ENCODE data around the gene TMEM44. TPM values are rescaled to one million over a fixed set of nuclear protein-coding genes. Genes with fewer than 3 reads are reported as not detected.

TMEM44 gene
- total and polyA plus RNA-seq, 11 donors, result 3.8 to 8.5 (median 4.7) TPM

DNA sequence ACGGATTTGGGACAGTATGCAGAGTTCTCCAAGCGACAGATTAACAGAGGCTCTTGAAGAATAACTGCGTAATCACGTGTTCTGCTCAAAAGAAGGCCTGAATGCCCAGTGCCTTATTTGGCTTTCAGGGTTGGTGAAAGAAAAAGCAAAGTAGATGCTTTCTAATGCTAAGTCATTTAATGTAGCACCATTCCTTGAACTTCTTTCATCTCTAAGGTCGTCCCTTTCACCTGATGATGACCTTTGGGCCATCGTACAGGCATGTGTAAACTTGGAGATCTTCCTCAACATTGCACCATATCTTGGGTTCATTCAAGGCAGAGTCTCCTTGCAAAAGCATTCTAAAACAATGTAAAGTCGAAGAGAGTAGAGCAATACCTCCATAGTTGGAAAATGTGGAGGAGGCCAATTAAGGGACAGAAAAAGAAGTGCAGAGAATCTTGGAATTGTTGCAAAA, 48.9 kb downstream of the TMEM44 start:
- H3K9me3 ChIP-seq, result no peaks in the 10 kb centered on the region
- DNase-seq, result no peak
- 15 to 28% (median 21%) methylated on average over 7 of the region's 7 CpGs for WGBS, 4 donors
- no peak for ATAC-seq
- H3K36me3 ChIP-seq, result peaks cover 0 to 22% (median 4%) of the 10 kb centered on the region in 9 donors
- peak overlapping the region; percentile 48 to 95 (median 74) for H3K4me3 ChIP-seq
- TF ChIP-seq, protein P1, sequence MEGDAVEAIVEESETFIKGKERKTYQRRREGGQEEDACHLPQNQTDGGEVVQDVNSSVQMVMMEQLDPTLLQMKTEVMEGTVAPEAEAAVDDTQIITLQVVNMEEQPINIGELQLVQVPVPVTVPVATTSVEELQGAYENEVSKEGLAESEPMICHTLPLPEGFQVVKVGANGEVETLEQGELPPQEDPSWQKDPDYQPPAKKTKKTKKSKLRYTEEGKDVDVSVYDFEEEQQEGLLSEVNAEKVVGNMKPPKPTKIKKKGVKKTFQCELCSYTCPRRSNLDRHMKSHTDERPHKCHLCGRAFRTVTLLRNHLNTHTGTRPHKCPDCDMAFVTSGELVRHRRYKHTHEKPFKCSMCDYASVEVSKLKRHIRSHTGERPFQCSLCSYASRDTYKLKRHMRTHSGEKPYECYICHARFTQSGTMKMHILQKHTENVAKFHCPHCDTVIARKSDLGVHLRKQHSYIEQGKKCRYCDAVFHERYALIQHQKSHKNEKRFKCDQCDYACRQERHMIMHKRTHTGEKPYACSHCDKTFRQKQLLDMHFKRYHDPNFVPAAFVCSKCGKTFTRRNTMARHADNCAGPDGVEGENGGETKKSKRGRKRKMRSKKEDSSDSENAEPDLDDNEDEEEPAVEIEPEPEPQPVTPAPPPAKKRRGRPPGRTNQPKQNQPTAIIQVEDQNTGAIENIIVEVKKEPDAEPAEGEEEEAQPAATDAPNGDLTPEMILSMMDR (IDR thresholded peaks at IDR 0.05), result no peak
- no peak for TF ChIP-seq POLR2A (IDR thresholded peaks at IDR 0.05)
- H3K27ac ChIP-seq, result peak overlapping the region; percentile 84 to 100 (median 94)
- H3K27me3 ChIP-seq, result no peaks in the 10 kb centered on the region
- H3K4me1 ChIP-seq, result peaks cover 0 to 56% (median 22%) of the 10 kb centered on the region in 12 donors
- intact Hi-C loops (cut with DNase I), result loop anchor here in 1 of 10 donors (10.0 kb wide), 1 partner anchor 250 kb away; no protein-coding TSS in a partner anchor

DNA sequence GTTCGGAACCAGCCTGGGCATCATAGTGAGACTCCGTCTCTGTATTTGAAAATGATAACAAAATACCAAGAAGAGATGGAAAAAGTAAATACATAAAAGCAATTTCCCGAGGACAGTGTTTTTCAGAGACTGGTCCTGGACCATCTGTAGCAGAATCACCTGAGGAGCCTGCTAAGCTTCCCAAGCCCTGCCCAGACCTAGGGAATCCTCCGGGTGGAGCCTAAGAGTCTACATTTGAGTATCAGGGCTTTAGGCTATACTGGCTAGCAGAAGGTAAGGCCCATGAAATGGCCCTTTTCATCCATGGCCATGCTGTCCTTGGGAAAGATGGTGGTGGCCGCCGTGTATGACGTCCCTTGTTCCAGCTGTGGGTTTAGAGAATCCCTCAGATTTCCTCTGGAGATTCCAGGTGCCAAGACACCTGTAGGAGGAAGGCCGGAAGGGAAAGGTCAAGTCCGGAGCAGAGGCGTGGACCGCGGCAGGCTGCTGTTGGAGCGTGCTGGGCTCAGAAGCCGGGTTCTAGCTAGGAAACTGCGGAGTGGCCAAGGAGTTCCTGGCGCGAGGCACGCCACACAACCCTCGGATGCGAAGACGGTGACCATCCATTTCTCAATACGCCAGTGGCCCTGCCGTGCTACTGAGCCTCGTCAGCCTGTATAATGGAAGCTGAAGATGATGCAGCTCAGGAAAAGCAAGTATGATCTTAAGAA, 50.9 kb downstream of the TMEM44 start:
- no peak for DNase-seq
- Histone ChIP-seq H3K27ac (peak overlapping the region in 5 of 12 donors; percentile 14 to 96 (median 94)), H3K4me3 (no peak overlapping the region), H3K9me3 (no peaks in the 10 kb centered on the region), H3K4me1 (peaks cover 0 to 62% (median 25%) of the 10 kb centered on the region in 12 donors), H3K36me3 (peaks cover 0 to 5% (median 0%) of the 10 kb centered on the region in 9 donors), H3K27me3 (no peaks in the 10 kb centered on the region)
- ATAC-seq, result no peak
- intact Hi-C loops (cut with DNase I), result loop anchor here in 1 of 10 donors (10.0 kb wide), 1 partner anchor 248 kb away; no protein-coding TSS in a partner anchor
- no peak for TF ChIP-seq POLR2A (IDR thresholded peaks at IDR 0.05)
- TF ChIP-seq, protein P1 (IDR thresholded peaks at IDR 0.05), result no peak
- 96 to 97% (median 96%) methylated on average over 24 of the region's 24 CpGs for WGBS, 4 donors

DNA sequence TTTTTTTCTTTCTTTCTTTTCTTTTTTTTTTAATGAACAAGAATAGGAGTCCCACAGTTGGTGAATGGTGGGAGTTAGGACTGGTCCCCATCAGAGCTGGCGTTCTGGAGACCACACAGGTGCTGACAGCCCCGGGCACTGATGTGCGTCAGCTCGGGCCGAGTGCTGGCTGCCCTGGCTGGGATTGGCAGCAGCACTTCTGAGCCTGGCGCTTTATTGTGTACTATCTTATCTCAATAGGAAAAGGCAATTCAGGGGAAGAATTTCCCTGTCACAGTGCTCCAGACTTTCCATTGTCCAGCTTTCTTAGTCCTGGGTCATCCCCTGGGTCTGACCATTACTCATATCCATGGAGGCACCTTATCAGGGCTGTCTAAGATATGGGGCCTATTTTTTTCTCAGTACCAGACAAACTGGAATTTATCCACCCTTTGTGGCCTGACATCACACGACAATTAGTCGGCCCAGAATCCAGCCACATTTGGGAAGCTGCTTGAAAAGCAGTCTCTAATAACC, 54.1 kb downstream of the TMEM44 start:
- H3K36me3 ChIP-seq, result no peaks in the 10 kb centered on the region
- DNase-seq (peak; percentile 66 to 85 (median 81)), ATAC-seq (peak; percentile 76 to 93 (median 89))
- no peaks in the 10 kb centered on the region for H3K27me3 ChIP-seq
- intact Hi-C loops (cut with DNase I), result loop anchor here in 3 of 10 donors (2.0 to 5.0 kb wide), 3 partner anchors 92 to 107 kb away; partner anchors contain the start of gene ATP13A3 (in 1 of the 3)
- no peak overlapping the region for H3K4me3 ChIP-seq
- WGBS, 4 donors, result 18 to 24% (median 23%) methylated on average over 8 of the region's 8 CpGs
- TF ChIP-seq, protein P1 (IDR thresholded peaks at IDR 0.05), result no peak
- TF ChIP-seq POLR2A (IDR thresholded peaks at IDR 0.05), result no peak
- H3K27ac ChIP-seq, result peak overlapping the region in 11 of 12 donors; percentile 15 to 93 (median 73)
- H3K4me1 ChIP-seq, result peaks cover 0 to 52% (median 16%) of the 10 kb centered on the region in 12 donors
- no peaks in the 10 kb centered on the region for H3K9me3 ChIP-seq

All from heart left ventricle (tissue), 16 donors.